GM21515 (cell line): Measurements from ENCODE around the gene FAM120AOS.
A peak's percentile ranks its signal among the peaks of the same experiment; 100 is the strongest.

Experiments
- ATAC-seq: cut with Tn5 transposase; IDR thresholded peaks from one replicate; pipeline ENCODE4 v1.9.1; 2021; ENCODE audit not compliant: unreplicated experiment

FAM120AOS gene

DNA sequence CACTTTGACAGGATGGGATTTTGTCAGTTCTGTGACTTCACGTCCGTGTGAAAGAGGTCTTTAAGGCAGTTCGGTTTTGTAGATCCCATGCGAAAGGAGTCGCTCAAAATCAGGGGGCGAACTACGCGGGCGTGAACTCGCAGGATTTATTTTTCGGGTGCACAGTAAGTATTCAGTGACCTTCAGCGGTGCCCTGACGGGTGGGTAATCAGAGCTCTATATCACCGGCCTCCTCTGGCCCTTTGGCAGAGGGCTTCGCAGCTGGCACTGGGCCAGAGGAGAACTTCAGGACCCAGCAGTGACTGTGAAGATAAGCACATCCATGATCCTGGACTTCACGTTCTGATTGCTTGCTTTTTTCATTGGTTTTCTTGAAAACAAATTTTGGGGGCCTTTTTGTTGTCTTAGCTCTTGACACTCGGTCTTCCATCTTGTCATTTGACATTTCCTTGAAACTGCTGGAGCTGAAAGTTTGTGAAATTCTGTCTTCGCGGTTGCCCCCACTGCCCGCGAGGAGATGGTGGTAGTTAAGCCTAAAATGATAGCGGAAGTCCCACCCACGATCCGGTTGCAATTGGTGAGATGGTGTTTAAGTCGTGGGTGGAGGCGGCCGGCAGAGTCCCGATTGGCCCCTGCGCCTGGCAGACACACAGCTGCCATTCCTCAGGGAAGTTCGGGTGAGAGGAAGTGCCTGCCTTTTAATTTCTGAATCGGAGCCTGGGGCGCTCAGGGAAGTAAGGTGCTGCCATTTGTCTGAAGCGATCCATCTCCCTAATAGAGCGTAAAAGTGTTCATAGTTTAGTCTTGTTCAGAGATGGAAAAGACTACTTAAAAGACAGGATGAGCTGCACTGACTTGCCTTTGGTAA, at the start of gene FAM120AOS:
FAM120AOS (minus strand) TSS at position 535 of the 868 bp plus-strand sequence. CDS start 872 bp downstream, outside the sequence.
- ATAC-seq: peak; percentile 61

DNA sequence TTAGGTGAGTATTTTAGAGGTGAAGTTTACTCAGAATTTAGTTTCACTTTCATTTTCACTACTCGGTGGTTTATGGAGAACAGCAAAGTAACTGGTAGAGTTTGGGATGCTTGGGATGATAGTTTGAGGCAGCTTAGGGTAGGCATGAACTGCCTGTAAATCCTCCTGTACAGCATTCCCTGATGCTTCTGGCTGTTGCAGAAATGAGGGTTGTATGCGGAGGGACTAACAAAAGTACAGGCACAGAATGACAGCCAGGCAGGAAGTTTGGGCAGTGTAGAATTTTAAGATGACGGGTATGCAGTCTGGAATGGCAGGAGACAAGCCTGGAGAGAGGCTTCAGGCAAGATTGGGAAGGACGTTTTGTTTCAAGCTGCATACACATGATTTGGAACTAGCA, 48.0 kb upstream of the FAM120AOS start:
- no peak for ATAC-seq

DNA sequence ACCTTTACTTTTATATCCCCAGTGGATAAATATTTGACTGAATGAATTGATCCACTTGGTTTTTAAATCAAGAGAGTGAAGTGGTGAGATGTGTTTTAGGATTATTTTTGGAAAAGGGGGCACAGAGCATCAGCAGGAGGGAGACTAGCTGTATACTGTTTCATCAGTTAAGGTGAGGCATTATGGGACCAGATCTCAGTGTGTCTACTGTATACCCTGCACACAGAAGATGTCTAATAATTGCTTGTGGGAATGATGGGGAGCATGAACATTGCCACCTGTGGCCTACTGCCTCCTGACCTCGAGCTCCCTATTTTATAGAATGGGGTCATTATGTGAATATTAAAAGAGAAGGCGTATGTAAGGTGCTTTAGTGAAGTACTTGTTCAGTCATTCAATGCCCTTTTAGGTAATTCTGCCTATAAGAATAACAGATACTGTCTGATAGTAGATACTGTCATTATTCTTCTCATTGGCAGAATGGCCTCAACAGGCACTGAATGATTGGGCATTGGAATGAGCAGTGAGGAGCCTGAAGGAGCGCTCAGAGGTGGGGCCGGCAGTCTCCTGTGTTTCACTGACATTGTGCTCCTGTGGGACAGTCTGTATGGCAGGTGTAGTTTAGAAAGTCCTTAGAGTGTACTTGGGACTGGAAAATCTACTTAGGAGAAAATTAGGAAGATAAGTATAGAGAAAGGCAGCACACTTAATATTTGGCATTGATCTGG, 47.4 kb upstream of the FAM120AOS start:
- ATAC-seq: no peak

DNA sequence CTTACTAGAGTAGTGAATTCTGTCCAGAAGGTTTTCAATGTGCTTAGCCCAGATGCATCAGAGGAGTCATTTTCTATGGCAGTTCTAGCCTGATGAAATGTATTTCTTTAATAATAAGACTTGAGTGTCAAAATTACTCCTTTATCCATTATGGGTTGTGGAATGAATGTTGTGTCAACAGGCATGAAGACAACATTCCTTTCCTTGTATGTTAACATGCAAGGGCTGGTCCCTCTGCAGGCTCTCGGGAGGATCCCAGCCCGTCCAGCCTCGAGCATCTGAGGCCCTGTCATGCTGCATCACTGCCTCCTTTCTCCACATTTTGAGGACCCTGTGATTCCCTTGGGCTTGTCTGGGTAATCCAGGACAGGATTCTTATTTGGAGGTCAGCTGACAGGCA, 42.9 kb upstream of the FAM120AOS start:
- no peak for ATAC-seq

DNA sequence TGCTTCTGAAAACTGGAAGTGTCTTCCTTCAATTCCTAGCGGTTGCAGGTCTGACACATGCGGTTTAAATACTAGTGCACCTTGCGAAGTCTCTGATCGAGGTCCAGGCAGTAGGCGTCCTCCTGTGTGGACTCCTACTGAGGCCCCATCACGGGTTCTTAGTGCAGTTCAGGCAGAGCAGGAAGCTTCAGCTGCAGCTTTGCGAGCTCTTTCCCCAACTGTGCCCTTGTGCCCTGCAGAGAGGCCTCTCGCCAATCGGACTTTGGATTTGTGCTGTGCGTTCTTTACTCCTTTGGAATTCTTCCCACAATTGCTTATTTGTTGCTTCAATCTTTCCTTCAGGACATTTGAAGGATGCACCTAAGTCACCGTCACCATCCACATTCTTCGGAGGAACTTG, 40.6 kb upstream of the FAM120AOS start:
- ATAC-seq: no peak

DNA sequence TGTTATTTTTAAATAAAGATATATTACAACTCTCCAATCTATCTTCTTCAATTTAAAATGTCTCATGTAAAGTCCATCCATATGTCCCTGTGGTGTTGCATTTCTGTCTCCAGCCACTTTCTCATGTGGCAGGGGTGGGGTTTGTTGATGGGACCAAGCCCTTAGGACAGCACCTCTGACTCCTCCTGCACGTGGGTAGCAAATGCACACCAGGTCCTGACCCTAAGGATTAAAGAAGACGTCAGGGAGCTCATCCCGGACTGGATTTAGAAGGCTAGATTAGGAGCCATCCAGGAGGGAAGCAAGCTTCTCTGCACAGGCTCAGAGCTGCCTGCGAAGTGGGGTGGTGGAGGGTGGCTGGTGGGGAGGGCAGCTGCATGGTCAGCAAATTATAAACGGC, 38.9 kb upstream of the FAM120AOS start:
- ATAC-seq: no peak

DNA sequence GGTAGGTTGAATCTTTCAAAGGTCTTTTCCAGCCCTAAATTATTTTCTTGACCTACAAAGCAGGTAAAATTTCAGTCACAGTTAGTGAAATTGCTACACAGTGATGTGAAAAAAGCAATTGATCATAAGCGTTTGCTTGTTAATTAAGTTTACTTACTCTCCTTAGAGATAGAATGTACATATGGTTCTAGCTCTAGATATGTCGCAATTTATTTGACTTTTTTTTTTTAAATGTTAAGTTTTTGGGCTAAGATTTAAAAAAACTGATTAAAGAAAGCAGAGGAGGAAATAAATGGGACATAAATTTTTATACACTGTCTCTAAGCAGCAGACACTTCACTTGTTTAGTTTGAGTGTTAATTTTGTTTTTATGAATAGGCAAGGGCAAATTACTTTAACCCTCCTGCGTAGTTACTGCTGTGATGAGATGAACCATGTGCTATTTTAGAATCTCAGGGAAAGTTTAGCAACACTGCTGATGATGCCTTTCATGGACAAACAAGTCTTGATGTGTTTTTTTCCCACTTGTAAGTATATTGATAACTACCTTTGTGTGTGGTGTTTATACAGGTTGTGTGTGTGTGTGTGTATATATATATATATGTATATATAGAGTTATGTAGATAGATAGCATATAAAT, 38.3 kb upstream of the FAM120AOS start:
- no peak for ATAC-seq

DNA sequence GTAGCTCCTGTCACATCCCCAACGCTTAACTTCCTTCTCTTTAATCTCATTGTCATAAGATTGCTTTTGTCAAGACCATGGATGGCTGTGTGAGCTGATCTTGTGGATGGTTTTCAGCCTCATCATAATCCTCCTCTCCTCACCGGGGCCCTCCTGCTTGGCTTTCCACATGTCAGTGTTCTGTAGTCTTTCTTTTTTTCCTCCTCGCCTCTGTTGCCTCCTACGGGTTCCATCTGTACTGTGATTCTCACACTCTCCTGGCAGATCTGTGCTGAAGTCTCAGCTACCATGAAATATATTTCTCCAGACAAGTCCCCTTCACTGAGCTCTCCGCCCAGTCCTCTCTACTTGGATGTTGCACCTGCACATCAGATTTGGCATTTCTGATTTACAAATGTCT, 34.9 kb upstream of the FAM120AOS start:
- ATAC-seq: no peak

DNA sequence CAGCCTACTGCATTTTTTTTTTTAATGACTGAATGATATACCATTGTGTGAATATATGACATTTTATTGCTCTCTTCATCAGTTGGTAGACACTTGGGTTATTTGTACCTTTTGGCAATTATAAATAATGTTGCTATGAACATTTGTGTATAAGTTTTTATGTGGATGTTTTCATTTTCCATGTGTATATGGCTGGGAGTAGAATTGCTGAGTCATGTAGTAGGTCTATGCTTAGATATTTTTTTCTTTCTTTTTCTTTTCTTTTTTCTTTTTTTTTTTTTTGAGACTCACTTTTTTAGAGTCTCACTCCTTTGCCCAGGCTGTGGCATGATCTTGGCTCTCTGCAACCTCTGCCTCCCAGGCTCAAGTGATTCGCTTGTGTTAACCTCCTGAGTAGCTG, 32.9 kb upstream of the FAM120AOS start:
- ATAC-seq: no peak

DNA sequence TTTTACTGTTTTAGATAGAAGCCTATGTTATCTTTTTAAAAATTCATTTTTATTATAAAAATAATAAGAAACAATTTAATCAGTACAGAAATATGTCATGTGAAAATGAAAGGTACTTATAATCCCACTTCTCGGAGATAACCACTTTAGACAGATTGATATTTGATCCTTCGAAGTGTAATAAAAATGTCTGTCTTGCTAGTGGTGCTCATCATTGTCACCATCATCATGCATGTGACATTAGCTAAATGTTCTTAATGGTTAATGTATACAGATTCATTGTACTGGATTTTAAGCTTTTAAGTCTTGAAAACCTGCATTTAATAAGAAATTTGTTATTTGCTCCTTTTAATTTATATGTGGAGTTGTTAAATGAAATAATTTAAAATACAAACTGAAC, 30.1 kb upstream of the FAM120AOS start:
- no peak for ATAC-seq

DNA sequence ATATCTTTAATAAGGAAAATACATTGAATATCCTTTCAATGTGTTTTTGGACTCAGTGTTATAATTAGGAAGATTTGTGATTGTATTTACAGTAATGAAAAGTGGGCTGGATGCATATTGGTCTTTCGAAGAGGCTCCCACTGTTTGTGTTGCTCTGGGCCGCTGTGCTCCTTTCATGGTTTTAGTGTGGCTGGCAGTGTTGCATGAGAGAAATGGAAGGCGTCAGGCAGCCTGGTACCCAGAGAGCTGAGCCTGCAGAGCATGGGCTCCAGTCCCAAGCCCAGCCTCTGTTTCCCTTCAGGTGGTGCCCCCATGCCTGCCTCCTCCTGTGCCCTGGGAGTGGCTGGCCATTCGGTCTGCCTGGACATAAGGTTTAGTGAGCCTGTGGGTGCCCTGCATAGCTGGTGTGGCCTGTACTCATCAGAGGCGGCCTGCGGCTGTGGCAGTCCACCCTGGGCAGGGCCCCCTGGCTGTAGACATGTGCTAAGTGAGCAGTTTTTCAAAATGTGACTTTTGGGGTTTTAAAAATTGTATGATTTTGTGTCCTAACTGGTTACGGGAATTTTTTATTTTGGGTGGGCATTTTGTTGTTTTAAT, 27.4 kb upstream of the FAM120AOS start:
- ATAC-seq: no peak

DNA sequence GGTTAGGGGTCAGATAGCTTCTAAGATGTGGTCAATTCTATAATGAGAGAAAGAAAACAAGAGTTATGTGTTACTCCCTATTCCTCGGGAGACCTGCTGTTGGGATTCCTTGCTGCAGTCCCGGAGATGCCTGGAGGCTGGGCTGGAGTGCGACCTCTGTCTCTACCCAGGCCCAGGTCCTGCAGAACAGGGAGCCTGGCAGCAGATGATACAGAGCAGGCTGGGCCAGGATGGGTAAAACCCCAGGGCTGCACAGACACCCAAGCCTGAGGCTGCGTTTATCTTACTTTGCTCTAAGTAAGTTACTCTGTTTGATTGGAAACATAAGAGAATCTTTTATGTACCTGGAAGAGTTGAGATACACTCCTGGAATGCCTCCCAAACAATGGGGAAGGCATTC, 26.9 kb upstream of the FAM120AOS start:
- no peak for ATAC-seq

DNA sequence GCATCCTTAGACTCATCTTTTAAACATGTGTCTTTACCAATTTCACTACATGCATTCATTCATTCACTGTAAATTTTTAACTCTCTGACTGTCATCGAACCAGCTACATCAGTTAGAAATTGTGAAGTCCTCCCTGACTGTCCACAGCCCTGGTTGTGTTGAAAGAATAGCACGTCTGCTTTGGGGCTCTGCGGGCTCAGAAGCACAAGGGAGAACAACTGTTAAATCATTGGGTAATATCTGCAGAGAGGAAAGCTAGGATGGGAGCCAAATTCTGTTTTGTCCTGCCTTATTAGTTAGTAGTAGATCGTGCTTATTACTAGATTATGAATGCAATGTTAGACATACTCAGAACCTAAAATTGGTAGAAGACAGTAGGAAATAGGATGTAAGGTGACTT, 26.3 kb upstream of the FAM120AOS start:
- ATAC-seq: no peak

DNA sequence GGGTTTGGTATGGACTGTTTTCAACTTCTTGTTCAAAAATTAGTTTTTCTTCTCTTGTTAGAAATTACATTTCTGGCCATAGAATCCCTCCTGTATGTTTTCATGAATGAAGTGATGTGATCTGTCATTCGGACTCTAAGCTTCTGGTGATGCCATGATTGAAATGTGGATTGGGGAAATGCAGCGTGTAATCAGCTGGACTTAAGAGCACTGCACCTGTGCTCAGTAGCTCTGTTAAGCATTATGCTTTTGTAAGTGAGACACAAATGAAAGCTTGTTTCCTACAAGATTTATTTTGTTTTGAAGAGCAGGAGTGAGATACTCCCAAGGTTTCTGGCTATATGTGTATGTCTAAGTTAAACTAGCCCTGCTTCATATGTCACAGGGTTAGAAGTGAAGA, 24.0 kb upstream of the FAM120AOS start:
- no peak for ATAC-seq

DNA sequence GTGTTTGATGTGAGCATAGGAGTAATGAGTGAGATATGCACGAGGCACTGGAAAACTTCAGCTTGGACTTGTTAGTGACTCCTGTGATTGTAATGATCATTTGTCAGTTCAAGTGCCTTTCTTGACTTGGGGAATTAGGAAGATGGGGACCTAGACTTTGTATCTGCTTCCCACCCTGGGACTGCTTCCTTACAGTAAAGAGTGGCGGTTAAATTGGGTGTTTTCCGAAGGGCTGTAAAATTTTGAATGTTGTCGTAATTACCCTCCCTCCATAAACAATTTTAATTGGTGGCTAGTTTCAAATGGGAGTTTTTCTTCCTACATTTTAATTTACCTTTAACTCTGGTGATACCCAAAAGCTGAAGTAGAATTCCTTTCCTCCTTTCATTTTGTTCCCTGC, 23.5 kb upstream of the FAM120AOS start:
- no peak for ATAC-seq

DNA sequence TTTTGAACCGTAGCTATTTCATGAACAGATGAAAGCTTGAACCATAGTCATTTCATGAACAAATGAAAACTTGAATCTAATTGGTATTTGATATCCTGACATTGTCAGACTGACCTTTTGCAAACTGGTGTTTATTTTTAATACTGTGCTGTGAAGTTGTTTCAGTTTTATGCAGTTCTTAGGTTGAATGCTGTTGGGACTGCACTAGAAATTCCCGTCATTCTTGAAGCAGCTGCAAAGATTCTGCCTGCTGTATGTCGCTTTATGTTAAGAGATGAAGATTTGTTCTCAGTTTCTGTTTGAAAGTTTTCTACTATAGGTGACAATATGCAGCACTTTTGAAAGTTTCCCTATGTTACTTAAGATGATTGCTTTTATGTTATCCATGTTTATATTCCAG, 22.5 kb upstream of the FAM120AOS start:
- no peak for ATAC-seq

DNA sequence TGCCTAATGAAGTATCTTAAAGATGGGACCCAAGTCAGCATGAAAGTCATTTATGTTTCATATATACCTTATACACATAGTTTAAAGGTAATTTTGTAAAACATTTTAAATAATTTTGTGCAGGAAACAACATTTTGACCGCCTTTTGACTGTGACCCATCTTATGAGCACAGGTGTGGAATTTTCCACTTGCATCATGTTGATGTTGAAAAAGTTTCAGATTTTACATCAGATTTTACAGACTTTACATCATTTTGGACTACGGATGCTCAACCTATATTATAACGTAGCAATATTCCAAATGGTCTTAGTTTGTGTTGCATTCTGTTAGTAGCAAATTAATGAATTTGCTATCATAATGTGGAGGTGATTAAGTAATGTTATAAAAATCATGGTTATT, 21.7 kb upstream of the FAM120AOS start:
- ATAC-seq: no peak

DNA sequence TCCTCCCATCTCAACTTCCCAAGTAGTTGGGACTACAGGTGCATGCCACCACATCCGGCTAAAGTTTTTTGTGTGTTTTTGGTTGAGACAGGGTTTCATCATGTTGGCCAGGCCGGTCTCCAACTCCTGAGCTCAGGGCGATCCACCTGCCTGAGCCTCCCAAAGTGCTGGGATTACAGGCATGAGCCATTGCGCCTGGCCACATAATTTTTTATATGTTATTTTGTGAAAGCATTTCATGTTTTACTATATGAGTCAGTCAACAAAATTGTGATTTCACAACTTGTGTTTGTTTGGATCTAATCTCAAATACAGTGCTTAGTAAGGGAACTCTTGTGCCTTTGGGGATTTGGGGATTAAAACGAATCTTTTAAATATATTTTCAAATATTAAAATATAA, 20.0 kb upstream of the FAM120AOS start:
- no peak for ATAC-seq

DNA sequence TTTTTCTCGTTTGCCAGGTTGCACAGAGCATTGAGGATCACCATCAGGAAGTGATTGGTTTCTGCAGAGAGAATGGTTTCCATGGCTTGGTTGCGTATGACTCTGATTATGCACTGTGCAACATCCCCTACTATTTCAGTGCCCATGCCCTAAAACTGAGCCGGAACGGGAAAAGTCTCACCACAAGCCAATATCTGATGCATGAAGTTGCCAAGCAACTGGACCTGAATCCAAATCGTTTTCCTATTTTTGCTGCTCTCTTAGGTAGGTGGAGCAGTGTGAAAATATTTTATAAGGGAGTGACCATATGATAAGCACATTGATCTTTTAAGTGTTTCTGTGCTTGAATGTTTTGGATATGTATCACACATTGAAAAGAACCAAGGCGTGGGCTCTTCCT, 17.7 kb upstream of the FAM120AOS start:
- no peak for ATAC-seq

DNA sequence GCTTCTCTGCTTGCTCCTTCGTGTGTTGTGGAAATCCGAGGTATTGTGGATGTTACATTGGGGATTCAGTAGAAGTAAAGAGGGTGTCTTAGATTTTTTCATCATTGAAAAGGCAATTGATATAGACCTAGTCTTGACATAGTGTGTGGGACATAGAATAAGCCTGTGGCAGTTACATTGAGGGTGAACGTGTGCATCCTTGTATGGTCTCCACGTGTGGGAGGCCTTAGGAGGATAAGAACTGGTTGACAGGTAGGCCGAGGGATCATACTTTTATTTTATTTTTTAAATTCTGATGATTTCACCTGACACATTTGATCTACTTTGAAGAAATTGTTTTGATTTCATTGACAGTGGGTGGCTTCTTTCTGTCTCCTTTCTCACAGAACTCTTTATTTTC, 17.0 kb upstream of the FAM120AOS start:
- ATAC-seq: no peak

DNA sequence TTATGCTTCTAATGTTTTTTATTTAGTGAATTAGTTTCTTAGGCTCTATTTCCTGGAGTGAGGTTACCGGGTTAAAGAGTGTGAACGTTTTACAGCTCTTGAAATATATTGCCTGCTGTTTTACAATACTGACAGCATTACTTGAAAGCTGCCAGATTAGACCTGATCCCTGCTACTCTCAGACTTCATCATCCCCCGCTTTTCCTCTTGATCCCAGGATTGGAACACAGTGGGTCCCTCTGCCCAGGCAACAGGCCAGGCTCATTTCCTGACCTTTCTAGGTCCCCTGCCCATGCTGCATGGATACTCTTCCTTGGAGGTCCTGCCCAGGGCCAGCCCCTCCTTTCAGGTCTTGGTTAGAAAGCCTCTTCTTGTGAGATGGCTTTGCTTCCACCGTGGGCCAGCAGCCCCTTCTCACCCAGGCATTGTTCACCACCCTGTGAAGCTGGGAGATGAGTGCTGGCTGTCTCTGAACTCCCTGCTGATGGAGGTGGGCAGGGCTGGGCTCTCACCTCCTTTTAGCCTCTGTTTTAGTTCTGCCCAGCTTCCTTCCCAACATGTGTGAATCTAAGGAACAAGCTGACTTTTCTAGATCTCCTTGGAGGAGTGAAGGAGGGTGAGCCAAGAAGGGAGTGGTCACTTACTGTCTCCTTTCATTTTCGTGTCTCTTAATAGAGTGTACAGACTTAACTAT, 15.5 kb upstream of the FAM120AOS start:
- no peak for ATAC-seq
